ENCODE data around the gene CLSTN2. TPM values are rescaled to one million over a fixed set of nuclear protein-coding genes. Genes with fewer than 3 reads are reported as not detected.

The CLSTN2 gene
- total and polyA plus RNA-seq, 2 of the 8 experiments (the other 6 are each of a cell fraction or from before 2014, with no cell fraction given), result 0.39 to 0.52 TPM

DNA sequence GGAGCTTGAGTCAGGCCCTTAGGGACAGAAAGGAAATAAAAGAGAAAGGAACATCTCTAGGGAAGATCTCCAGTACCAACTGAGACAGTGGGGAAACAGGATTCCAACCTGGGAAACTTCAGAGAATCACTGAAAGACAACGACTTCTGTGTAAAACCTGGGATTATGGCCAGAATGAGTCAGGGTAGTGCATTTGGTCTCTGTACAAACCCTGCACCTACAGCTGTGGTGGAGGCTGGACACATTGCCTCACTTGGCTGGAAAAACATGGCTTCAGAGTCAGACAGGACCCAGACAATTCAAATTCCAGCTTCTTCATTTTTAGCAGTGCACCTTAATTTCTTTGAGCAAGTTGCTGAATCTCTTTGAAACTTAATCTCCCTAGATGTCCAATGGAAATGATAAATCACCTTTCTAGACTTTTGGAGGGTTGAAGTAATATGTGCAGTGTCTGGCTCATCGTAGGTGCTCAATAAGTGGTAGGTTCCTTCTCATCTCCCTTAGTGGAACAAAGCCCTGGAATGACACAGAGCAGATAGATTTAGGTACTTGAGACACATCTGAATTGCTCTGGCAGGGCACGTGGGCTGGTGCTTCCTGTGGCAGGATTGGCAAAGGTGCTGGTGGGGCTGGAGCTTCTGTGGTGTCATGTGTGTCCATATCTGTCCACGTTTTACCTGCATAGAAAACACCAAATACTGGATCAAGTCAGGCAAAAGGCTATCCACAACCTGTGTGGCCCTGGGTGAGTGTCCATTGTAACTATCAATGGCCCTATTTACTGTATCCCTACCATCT, 6.1 kb upstream of the CLSTN2 start:
- H2BK120ac ChIP-seq (replicated peaks; ENCODE audit: low read depth, low read length), result no peak overlapping the region
- no peak overlapping the region for H3K4ac ChIP-seq (replicated peaks; ENCODE audit: insufficient read length, low read depth, low read length)
- no peaks in the 10 kb centered on the region for H3K79me1 ChIP-seq (ENCODE audit: low read depth, low read length)
- no peak overlapping the region for H2BK15ac ChIP-seq (ENCODE audit: low read length)
- no peak overlapping the region for H2AFZ ChIP-seq (ENCODE audit: low read length)
- no peaks in the 10 kb centered on the region for H4K20me1 ChIP-seq (replicated peaks in 1 of 2; ENCODE audit: control insufficient read depth in 1 of 2, insufficient read depth in 2 of 2, low read length in 2 of 2)
- no peaks in the 10 kb centered on the region for H3K23me2 ChIP-seq (ENCODE audit: low read depth, low read length)
- no peak overlapping the region for H3K9ac ChIP-seq (replicated peaks in 1 of 4; ENCODE audit: extremely low read depth in 1 of 4, low read depth in 3 of 4, low read length in 3 of 4)
- H3K18ac ChIP-seq (ENCODE audit: extremely low read depth, low read length), result no peak overlapping the region
- no peaks in the 10 kb centered on the region for H3K79me2 ChIP-seq (ENCODE audit: control insufficient read depth in 1 of 2, insufficient read depth in 2 of 2, low read length in 2 of 2)
- no peak overlapping the region for H3K4me3 ChIP-seq (ENCODE audit: extremely low read depth in 1 of 4, insufficient read depth in 2 of 4, low read depth in 3 of 4, low read length in 4 of 4)
- CTCF ChIA-PET (ENCODE audit: partially characterized antibody), result interaction anchor here (1.0 kb wide), 1 partner anchor 9 kb away, joined by 4 read pairs; no protein-coding TSS in a partner anchor
- H4K8ac ChIP-seq (ENCODE audit: extremely low read depth, insufficient read depth, low read length), result no peak overlapping the region
- WGBS, 2 experiments (ENCODE audit: extremely low coverage in 1 of 2, insufficient coverage in 1 of 2, insufficient read length in 1 of 2, insufficient replicate concordance in 2 of 2, low coverage in 1 of 2, low lambda C conversion rate in 2 of 2, missing lambda C conversion rate in 1 of 2), result 82% methylated on average over 4 of the region's 4 CpGs; no CpG with 5 or more reads in 1 of the 2 experiments
- no peak overlapping the region for H3K23ac ChIP-seq (ENCODE audit: insufficient read length)
- H2AK5ac ChIP-seq (ENCODE audit: low read depth, low read length), result no peak overlapping the region
- no peak overlapping the region for H2BK12ac ChIP-seq (ENCODE audit: low read depth, low read length)
- peaks cover 0 to 6% (median 1%) of the 10 kb centered on the region in 4 experiments; a peak in 3 of 7 replicates for H3K27me3 ChIP-seq (replicated peaks in 1 of 4; ENCODE audit: control insufficient read depth in 3 of 4, extremely low read depth in 1 of 4, insufficient read depth in 3 of 4, low read length in 3 of 4)
- H4K5ac ChIP-seq (ENCODE audit: insufficient read length, low read depth, low read length), result no peak overlapping the region
- H3K4me1 ChIP-seq (replicated peaks in 1 of 4; ENCODE audit: control insufficient read depth in 3 of 4, insufficient read depth in 4 of 4, low read length in 3 of 4), result no peaks in the 10 kb centered on the region
- H3K56ac ChIP-seq (replicated peaks; ENCODE audit: insufficient read length, low read depth, low read length), result no peak overlapping the region
- no peak overlapping the region for H4K91ac ChIP-seq (replicated peaks; ENCODE audit: insufficient read length, low read length)
- no peak overlapping the region for H3K4me2 ChIP-seq (ENCODE audit: insufficient read depth in 1 of 2, low read depth in 2 of 2, low read length in 2 of 2)
- DNase-seq (ENCODE audit: low read depth in 1 of 2, low spot score in 2 of 2), result no peak
- H3K14ac ChIP-seq (ENCODE audit: insufficient read length), result no peak overlapping the region
- no peak for FAIRE-seq
- H3K27ac ChIP-seq (ENCODE audit: low read depth, low read length), result no peak overlapping the region
- POLR2A ChIA-PET (ENCODE audit: partially characterized antibody), result no interaction called here
- H2BK20ac ChIP-seq (ENCODE audit: low read length), result no peak overlapping the region
- no peaks in the 10 kb centered on the region for H3K9me3 ChIP-seq (ENCODE audit: insufficient read depth in 2 of 2, low read depth in 1 of 2, low read length in 1 of 2)
- no peaks in the 10 kb centered on the region for H3K36me3 ChIP-seq (ENCODE audit: control insufficient read depth in 2 of 4, insufficient read depth in 4 of 4, low read length in 3 of 4)
- H2BK5ac ChIP-seq (ENCODE audit: low read depth, low read length), result no peak overlapping the region
- TF ChIP-seq, protein P1, sequence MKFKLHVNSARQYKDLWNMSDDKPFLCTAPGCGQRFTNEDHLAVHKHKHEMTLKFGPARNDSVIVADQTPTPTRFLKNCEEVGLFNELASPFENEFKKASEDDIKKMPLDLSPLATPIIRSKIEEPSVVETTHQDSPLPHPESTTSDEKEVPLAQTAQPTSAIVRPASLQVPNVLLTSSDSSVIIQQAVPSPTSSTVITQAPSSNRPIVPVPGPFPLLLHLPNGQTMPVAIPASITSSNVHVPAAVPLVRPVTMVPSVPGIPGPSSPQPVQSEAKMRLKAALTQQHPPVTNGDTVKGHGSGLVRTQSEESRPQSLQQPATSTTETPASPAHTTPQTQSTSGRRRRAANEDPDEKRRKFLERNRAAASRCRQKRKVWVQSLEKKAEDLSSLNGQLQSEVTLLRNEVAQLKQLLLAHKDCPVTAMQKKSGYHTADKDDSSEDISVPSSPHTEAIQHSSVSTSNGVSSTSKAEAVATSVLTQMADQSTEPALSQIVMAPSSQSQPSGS (IDR thresholded peaks at IDR 0.05; ENCODE audit: low read length), result no peak
- no peak for TF ChIP-seq BRCA1 (IDR thresholded peaks at IDR 0.05; ENCODE audit: low read depth, low read length)
- TF ChIP-seq YY1 (IDR thresholded peaks at IDR 0.05; ENCODE audit: low read depth, low read length), result no peak
- no peak for TF ChIP-seq SUZ12 (IDR thresholded peaks at IDR 0.05; ENCODE audit: low read length)
- TF ChIP-seq, protein P2, sequence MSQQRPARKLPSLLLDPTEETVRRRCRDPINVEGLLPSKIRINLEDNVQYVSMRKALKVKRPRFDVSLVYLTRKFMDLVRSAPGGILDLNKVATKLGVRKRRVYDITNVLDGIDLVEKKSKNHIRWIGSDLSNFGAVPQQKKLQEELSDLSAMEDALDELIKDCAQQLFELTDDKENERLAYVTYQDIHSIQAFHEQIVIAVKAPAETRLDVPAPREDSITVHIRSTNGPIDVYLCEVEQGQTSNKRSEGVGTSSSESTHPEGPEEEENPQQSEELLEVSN (IDR thresholded peaks at IDR 0.05), result no peak
- TF ChIP-seq RXRA (IDR thresholded peaks at IDR 0.05; ENCODE audit: insufficient read depth, low read depth, low read length), result no peak
- no peak for TF ChIP-seq EGR1 (IDR thresholded peaks at IDR 0.05; ENCODE audit: borderline replicate concordance, low read depth, low read length)
- TF ChIP-seq KDM1A (IDR thresholded peaks at IDR 0.05; ENCODE audit: borderline replicate concordance, low read length), result no peak
- no peak for TF ChIP-seq SAP30 (IDR thresholded peaks at IDR 0.05; ENCODE audit: insufficient read depth, insufficient replicate concordance, low read length)
- TF ChIP-seq EZH2 (IDR thresholded peaks at IDR 0.05; ENCODE audit: low read depth, low read length, severe bottlenecking), result no peak

All from H1 (cell line).